Urothelium cell line (cell line): Measurements from ENCODE around the gene BOLA2B.
A peak's percentile ranks its signal among the peaks of the same experiment; 100 is the strongest.
"Not testable (repeated sequence)": the region's sequence is repeated elsewhere in the genome, so short reads cannot be mapped to it uniquely, and the experiment has no call there.

Experiments
- DNase-seq: peaks from one replicate; pipeline ENCODE4 v3.0.0; 2011; ENCODE audit warnings: low spot score, mixed read lengths
- FAIRE-seq: peaks from 2 replicates; lab custom pipeline; 2011; peaks lifted over from hg19 to GRCh38; lab: Jason Lieb, UNC

The BOLA2B gene

DNA sequence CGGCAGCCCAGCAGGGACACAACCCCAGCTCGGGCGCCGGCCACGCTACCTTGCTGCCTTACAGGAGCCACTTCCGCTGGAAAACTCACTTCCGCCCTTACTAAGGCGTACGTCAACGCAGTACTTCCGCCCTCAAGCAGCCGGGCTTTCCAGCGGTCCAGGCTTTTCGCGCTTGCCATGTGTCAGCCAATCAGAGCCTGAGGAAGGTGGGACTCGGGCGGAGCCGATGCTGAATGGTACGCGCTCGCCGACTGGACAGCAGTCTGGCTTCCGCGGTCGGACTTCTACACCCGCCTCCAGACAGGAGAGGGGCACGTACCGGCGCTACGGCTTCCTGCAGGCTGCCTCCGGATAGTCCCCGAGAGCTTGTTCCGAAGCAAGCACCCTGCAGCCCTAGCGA, at the start of gene BOLA2B, which contains the start of gene SLX1A:
Gene BOLA2B, minus strand, starts transcription at position 52 of the 400 bp plus-strand sequence. CDS start 71 bp downstream, outside the sequence.
Gene SLX1A, plus strand, starts transcription at position 261 of the 400 bp plus-strand sequence. CDS start 210 bp downstream, outside the sequence.
- FAIRE-seq: peak; percentile 83
- DNase-seq: not testable (repeated sequence)

DNA sequence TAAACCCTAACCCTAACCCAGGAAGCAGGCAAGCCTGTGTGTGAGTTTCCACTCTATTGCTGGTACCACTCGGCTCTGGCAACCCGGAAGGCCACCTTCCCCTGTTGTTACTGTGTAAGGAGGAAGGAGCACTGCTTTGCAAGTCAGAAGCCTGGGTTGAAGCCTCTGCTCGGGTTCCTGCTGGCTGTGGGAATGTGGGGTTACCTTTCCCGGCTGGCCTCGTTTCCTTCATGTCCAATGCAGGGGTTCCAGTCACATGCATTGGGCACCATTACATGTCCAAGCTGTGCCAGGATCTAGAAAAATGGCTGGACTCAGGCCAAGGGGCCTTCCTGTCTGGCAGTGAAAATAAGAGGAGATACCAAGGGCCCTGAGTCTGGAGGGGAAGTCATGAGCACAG, 23.6 kb upstream of the BOLA2B start:
- FAIRE-seq: not testable (repeated sequence)

DNA sequence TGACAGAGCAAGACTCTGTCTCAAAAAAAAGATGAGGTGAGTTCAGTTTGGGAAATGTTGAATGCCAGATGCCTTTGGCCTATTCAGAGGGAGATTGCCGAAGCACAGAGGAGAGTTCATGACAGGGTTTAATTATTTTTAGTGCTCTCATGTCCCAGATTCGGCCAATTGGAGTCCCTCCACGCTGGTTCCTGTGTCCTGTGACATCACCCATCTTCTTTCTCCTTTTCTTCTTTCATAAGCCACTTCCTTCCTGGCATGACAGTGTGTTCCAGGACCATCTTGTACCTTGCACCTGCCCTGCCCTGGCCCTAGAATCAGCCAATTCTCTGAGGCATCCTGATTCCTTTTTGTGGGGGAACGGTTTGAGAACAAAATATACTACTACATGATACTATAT, 17.9 kb upstream of the BOLA2B start:
- FAIRE-seq, DNase-seq: not testable (repeated sequence)

More for the DNA sequence above, 23.6 kb upstream of the BOLA2B start:
- not testable (repeated sequence) for DNase-seq

DNA sequence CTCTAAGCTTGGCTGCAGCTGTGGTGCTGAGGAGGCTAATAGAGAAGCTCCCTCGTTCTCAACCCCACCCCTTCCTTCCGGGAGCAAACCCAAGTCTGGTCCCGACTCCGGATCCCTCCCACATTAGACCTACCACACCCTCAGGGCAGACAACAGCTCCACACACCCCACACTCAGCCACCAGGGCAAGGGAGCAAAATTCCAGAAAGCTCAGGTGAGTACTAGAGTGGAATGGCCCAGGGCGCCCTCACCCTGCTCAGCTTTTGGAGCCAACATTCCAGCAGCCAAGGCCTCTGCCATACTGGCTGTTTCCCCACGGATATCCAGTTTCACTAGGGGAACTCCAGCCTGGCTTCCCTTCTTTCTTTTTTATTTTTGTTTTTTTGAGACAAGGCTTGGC, 15.6 kb upstream of the BOLA2B start:
- DNase-seq, FAIRE-seq: not testable (repeated sequence)

DNA sequence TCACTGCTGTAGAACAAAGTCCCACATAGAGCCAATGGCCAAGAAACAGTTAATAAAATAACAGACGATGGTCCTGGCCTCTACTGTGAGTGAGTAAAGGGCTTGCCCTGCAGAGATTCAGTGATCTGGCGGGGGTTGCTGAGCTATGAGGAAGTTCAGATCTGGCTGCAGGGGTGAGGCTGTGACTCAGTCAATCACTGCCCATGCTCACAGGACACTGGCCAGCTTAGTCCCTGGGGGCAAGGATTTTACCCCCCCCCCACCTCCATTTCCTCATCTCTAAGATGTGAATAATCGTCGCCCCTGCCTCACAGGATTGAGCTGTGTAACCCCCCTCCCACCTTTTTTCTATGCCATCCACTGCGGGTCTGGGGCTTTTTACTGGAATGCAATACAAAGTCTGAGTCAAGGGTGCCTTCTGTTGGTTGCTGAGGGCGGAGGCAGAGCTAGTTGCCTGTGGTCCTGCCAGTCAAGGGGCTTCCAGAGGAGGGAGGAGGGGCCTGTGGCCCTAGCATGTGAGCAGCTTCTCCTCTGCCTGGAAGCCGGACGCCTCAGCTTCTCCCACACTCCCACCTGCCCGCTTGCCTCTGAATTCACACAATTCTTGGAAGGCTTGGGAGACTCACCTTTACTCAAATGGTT, 13.7 kb upstream of the BOLA2B start:
- not testable (repeated sequence) for DNase-seq, FAIRE-seq

DNA sequence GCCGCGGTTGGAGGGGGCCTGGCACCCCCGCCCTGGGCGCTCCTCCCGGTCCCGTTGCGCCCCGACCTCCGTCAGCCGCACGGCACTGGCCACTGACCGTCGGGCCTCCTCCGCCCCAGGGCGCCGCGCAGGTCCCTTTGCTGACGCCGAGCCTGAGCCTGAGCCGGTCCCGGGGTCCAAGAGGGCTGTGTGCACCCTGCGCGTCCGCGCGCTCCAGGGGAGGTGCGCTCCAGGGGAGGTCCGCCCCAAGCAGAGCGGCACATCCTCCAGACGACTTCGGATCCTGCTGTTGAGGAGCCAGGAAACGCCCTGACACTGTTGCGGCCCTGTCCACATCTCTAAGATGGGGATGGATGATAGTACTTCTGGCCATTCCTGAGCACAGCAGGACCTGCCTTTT, 12.8 kb upstream of the BOLA2B start:
- FAIRE-seq, DNase-seq: not testable (repeated sequence)

DNA sequence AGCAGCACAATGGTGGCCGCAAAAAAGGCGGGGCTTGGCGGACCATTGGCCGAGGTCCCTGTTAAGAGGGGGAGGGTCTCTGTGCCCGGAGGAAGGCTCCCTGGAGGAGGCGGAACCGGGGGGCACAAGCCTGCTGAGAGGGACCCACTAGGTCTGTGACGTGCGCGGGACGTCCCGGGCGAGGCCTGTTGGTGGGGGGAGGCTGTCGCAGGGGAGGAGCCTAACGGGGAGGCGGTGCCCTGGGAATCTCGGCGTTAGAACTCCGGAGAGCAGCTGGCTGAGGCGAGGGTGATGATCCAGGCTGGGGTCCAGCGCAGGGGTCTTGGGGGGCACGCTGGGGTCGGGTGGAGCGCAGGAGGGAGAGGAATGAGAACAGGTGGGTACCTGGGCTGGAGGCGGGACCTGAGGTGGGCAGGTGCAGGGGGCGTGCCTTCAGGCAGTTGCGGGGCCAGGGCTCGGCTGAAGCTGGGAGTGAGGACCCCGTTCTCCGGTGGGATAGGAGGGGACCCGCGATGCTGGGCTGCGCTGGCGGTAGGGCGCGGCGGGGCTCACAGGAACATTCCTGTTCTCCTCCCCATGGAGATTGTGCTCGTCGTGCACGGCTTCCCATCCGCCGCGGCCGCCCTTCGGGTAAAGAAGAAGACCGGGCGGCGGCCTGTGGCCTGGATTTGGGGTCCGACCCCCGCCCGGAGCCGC, 12.2 kb upstream of the BOLA2B start:
- FAIRE-seq, DNase-seq: not testable (repeated sequence)

DNA sequence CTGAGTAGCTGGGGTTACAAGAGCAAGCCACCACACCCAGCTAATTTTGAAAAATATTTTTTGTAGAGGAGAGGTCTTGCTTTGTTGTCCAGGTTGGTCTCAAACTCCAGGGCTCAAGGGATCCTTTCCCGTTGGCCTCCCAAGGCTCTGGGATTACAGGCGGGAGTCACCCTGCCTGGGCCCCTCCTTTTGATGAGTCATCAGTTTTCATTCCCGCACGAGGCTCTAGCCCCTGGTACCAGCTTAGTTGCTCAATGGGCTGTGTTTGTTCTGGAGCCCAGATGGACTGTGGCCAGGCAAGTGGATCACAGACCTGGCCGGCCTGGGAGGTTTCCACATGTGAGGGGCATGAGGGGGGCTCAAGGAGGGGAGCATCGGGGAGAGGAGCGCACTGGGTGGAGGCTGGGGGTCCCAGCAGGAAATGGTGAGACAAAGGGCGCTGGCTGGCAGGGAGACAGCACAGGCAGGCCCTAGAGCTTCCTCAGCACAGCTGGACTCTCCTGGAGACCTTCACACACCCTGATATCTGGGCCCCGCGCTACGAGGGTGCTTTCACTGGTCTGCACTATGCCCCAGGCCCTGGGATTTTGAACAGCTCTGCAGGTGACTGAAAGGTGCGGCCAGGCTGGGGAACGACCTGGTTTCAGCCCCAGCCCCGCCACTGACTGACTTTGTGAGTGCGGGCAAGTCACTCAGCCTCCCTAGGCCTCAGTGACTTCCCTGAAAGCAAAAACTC, 6.3 kb upstream of the BOLA2B start:
- FAIRE-seq, DNase-seq: not testable (repeated sequence)

DNA sequence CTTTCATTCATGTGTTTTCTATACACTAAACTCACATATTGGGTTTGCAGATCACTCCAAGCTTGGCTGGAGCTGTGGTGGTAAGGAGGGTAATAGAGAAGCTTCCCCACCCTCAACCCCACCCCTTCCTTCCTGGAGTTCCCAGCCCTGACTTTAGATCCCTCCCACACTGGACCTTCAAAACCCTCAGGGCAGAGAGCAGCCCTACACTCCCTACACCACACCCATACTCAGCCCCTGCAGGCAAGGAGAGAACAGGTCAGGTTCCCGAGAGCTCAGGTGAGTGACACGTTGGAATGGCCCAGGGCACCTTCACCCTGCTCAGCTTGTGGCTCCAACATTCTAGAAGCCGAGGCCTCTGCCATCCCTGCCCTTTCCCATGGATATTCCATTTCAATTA, 5.6 kb upstream of the BOLA2B start, which contains the start of gene SULT1A3:
Gene SULT1A3, plus strand, starts transcription at position 207 of the 400 bp plus-strand sequence. CDS start 1,474 bp downstream, outside the sequence.
- DNase-seq, FAIRE-seq: not testable (repeated sequence)

DNA sequence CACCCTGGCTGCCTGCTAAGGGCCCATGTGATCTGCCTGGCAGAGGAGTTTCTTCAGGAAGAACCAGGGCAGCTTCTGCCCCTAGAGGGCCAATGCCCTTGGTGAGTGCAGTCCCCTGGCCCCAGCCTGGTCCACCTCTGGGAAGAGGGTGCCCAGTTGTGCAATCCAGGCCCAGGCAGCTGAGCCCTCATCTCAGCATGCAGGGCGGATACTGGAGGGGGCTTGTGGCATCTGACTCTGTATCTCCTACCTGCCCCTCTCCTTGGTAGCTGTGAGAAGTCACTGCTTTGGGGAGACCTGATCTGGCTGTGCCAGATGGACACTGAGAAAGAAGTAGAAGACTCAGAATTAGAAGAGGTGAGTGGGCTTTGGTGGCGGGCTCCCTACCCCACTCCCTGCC, 3.5 kb upstream of the BOLA2B start:
- not testable (repeated sequence) for FAIRE-seq, DNase-seq

DNA sequence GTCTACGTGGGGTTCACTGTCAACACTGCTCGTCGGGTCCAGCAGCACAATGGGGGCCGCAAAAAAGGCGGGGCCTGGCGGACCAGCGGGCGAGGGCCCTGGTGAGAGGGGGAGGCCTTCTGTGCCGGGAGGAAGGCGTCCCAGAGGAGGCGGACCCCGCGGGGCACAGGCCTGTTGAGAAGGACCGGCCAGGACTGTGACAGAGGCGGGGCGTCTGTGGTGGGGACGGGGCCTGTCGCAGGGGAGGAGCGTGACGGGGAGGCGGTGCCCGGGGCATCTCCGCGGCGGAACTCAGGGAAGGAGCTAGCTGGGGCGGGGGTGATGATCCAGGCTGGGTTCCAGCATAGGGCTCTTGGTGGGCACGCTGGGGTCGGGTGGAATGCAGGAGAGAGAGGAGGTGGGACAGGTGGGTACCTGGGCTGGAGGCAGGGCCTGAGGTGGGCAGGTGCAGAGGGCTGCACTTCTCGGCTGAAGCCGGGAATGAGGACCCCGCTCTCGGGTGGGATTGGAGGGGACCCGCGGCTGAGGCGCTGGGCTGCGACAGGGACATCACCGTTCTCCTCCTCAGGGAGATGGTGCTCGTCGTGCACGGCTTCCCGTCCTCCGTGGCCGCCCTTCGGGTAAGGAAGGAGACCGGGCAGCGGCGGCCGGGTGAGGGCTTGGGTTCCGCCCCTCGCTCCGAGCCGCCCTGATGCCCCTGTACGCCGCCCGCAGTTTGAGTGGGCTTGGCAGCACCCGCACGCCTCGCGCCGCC, 883 bp upstream of the BOLA2B start:
- DNase-seq, FAIRE-seq: not testable (repeated sequence)

DNA sequence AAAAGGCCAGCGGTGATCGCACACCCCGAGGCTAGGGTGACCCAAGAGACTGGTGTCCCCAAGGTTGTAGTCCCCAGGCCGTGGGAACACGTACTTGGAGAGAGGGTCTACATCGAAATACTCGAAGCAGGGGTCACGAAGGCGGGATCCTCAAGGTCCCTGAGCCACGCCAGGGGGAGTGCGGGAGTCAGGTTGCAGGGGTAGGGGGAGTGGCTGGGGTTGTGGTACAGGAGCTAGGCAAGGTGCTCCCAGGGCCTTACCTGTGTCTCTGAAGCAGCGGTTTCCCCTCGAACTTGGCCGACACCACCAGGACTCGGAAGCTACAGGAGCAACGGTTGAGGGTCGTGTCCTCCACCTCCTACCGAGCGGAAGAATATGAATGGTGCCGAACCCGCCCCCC, 368 bp downstream of the BOLA2B start:
- not testable (repeated sequence) for FAIRE-seq, DNase-seq

DNA sequence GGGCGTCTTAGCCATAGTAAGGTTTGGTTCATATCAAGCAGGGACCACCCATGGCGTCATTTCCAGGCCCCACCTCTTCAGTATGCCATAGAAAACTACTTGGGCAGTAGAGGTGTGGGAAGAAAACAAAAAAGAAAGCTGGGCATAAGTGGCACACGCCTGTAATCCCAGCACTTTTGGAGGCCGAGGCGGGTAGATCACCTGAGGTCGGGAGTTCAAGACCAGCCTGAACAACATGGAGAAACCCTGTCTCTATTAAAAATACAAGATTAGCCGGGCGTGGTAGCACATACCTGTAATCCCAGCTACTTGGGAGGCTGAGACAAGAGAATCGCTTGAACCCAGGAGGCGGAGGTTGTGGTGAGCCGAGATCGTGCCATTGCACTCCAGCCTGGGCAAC, 2.3 kb downstream of the BOLA2B start:
- not testable (repeated sequence) for DNase-seq, FAIRE-seq

DNA sequence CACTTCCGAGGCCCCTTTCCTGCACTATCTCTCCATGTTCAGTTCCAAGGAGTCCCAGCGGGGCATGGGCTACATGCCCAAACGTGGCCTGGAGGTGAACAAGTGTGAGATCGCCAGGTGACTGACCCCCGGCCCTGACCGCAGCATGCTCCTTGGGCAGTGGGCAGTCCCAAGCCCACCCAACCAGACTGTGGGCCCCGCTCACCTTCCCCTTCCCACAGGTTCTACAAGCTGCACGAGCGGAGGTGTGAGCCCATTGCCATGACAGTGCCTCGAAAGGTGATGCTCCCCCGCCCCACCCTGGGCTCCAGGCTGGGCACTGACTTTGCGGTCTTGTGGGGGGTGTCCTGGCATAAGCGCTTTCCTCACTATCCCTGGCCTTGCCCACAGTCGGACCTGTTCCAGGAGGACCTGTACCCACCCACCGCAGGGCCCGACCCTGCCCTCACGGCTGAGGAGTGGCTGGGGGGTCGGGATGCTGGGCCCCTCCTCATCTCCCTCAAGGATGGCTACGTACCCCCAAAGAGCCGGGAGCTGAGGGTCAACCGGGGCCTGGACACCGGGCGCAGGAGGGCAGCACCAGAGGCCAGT, 5.4 kb downstream of the BOLA2B start:
- FAIRE-seq (no peak), DNase-seq (no peak)

DNA sequence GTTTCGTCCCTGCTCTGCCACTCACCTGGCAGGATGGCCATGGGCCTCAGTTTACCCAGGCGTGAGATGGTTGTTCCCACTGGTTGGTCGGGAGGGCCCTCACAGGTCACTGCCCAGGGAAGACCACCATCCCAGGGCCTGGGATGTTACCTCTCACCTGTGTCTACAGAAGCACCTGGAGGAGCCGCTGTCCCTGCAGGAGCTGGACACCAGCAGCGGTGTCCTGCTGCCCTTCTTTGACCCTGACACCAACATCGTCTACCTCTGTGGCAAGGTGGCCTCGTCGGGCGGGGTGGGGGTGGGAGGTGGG, 6.0 kb downstream of the BOLA2B start:
- FAIRE-seq: no peak
- DNase-seq: no peak

DNA sequence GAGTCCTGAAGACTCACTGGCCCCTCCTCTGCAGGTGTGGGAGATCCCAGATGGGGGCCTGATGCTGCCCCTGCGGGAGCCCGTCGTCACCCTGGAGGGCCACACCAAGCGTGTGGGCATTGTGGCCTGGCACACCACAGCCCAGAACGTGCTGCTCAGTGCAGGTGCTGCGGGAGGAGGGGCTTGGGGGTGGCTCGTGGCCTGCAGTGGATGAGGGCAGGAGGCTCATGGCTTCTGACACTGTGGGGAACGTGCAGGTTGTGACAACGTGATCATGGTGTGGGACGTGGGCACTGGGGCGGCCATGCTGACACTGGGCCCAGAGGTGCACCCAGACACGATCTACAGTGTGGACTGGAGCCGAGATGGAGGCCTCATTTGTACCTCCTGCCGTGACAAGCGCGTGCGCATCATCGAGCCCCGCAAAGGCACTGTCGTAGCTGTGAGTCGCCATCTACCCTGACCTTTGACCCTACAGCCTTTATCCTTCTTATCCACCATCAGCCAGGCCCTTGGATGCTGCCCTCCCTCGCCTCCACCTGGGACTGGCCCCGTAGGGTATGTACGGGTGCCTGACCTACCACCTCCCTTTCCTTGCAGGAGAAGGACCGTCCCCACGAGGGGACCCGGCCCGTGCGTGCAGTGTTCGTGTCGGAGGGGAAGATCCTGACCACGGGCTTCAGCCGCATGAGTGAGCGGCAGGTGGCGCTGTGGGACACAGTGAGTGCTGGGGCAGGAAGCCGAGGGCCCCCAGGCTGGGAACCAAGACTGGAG, 6.5 kb downstream of the BOLA2B start:
- FAIRE-seq: no peak
- DNase-seq: no peak

DNA sequence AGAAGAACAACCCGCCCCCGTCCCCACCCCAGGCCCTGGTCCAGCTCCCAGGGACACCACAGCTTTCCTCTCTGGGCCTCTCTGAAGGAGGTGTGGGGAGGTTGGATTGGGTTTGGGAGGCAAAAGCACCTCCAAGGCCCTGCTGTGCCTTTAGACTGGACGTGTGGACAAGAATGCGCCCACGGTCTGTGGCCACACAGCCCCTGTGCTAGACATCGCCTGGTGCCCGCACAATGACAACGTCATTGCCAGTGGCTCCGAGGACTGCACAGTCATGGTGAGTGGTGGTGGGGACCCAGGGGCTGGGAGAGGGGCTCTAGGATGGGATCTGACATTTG, 7.1 kb downstream of the BOLA2B start:
- no peak for FAIRE-seq
- DNase-seq: no peak

DNA sequence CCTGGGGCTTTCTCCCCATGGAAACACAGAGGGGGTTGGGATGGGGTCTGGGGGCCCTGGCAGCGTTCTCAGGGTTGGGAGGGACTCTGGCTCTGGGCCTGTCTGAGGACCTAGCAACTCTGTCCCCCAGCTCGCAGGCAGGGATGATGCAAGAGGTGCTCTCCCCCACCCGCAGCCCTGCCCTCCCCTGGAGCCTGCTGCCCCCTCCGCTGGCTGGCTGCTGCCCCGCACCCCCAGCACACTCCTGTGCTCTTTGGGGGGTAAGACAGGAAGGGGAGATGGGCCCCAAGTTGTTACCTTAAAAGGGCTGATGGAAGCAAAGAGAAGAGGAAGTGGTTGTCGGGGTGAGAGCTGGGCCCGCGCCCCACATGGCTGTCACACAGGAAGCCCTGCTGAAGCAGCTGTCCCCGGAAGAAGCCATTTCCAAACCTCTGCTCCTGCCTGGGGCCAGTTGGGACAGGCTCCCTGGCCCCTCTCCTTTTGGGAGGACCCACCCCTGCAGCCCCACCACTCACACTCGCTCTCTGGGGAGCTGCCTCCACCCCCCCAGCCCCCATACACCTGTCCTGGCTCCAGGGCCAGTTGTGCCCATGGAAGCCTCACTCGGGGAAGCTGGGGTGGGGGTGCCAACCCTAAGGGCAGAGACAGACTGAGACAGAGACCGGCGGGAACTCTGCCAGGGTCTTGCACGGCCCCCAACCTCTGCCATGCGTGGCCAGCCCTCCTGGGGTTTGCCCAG, 7.6 kb downstream of the BOLA2B start:
- no peak for FAIRE-seq
- no peak for DNase-seq
